Parathyroid adenoma (tissue), 2 donors: Measurements from ENCODE around the gene ITIH5.

ENCODE experiments used
- H2AFZ ChIP-seq: fragments of 300-600 bp; sonication (generic); one replicate; pipeline ENCODE4 v1.7.0; 2017; ENCODE audit warnings: antibody characterized with exemption, mild to moderate bottlenecking
- H3K27ac ChIP-seq: fragments of 300-600 bp; sonication (generic); one replicate; pipeline ENCODE4 v1.7.0; 2017
- H3K27me3 ChIP-seq: fragments of 300-600 bp; sonication (generic); one replicate; pipeline ENCODE4 v1.7.0; 2017; ENCODE audit warnings: low read length; ENCODE audit not compliant: control insufficient read depth, insufficient read depth
- H3K36me3 ChIP-seq: fragments of 300-600 bp; sonication (generic); one replicate; pipeline ENCODE4 v1.7.0; 2017; ENCODE audit warnings: low read length; ENCODE audit not compliant: control insufficient read depth, insufficient read depth
- H3K4me1 ChIP-seq: fragments of 300-600 bp; sonication (generic); one replicate; pipeline ENCODE4 v1.7.0; 2017; ENCODE audit warnings: control low read depth
- H3K4me2 ChIP-seq: fragments of 300-600 bp; sonication (generic); one replicate; pipeline ENCODE4 v1.7.0; 2017; ENCODE audit warnings: low read length
- H3K4me3 ChIP-seq: fragments of 300-600 bp; sonication (generic); one replicate; pipeline ENCODE4 v1.7.0; 2017; ENCODE audit warnings: low read depth, low read length
- H3K79me2 ChIP-seq: fragments of 300-600 bp; sonication (generic); one replicate; pipeline ENCODE4 v1.7.0; 2017; ENCODE audit warnings: control low read depth
- H3K9ac ChIP-seq: fragments of 300-600 bp; sonication (generic); one replicate; pipeline ENCODE4 v1.7.0; 2017; ENCODE audit warnings: mild to moderate bottlenecking
- H3K9me3 ChIP-seq: fragments of 300-600 bp; sonication (generic); one replicate; pipeline ENCODE4 v1.7.0; 2017; ENCODE audit warnings: low read length; ENCODE audit not compliant: control insufficient read depth
- CTCF ChIP-seq: fragments of 300-600 bp; sonication (generic); IDR thresholded peaks from one replicate; pipeline ENCODE4 v1.7.0; 2017; ENCODE audit warnings: antibody characterized with exemption, mild to moderate bottlenecking
- donor health status: primary hyperparathyroidism.

ITIH5 gene

GRCh38 chr10:7635408-7636125, 31.2 kb downstream of the ITIH5 start:
- Histone ChIP-seq H3K9ac (no peak overlapping the region), H3K27ac (no peak overlapping the region)
- TF ChIP-seq CTCF, result no peak

DNA sequence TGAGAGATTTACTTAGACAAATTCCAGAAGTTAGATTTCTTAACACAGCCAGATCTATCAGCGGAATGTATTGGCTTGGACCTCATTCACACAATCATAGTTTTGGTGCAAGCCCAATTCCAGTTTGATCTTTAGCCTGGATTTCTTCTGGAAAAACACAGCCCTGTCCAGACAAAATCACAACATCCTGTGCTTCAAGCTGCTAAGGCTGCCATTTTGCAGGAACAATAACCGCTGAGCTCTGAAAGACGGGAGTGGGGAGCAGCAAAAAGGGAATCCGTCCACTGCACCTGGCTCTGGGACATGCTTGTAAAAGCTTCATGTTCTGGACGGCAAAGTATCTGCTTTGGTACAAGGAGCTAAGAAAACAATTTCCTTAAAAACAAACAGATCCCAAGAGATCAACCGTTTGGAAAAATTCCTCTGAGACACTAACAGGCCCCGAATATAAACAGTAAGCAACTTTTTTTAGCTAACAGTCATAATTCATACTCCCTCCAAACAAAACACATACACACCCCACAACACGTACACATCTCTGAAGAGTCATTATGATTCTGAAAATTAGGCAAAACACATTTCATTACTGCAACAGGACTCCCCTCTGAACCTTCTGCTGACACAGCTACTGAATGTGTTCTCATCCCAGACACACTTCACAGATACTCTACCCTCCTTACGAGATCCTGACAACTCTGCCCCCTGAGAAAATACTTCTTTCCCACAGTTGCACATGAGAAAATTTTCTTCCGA, 32.4 kb downstream of the ITIH5 start:
- Histone ChIP-seq H3K79me2 (no peaks in the 10 kb centered on the region), H3K27me3 (no peaks in the 10 kb centered on the region), H3K4me3 (no peak overlapping the region), H3K9me3 (no peaks in the 10 kb centered on the region), H2AFZ (no peak overlapping the region), H3K36me3 (no peaks in the 10 kb centered on the region), H3K4me2 (no peak overlapping the region), H3K4me1 (no peaks in the 10 kb centered on the region), H3K9ac (no peak overlapping the region), H3K27ac (no peak overlapping the region)
- no peak for TF ChIP-seq CTCF

More at GRCh38 chr10:7635408-7636125, 31.2 kb downstream of the ITIH5 start:
- Histone ChIP-seq H2AFZ (no peak overlapping the region), H3K36me3 (no peaks in the 10 kb centered on the region), H3K9me3 (no peaks in the 10 kb centered on the region), H3K4me2 (no peak overlapping the region), H3K27me3 (no peaks in the 10 kb centered on the region), H3K4me3 (no peak overlapping the region), H3K79me2 (no peaks in the 10 kb centered on the region), H3K4me1 (no peaks in the 10 kb centered on the region)

GRCh38 chr10:7626283-7626682, 40.5 kb downstream of the ITIH5 start:
- no peaks in the 10 kb centered on the region for H3K27me3 ChIP-seq
- H3K9ac ChIP-seq, result no peak overlapping the region
- H3K27ac ChIP-seq, result no peak overlapping the region
- no peak overlapping the region for H3K4me3 ChIP-seq
- no peak overlapping the region for H2AFZ ChIP-seq
- H3K79me2 ChIP-seq, result no peaks in the 10 kb centered on the region
- no peaks in the 10 kb centered on the region for H3K36me3 ChIP-seq
- TF ChIP-seq CTCF, result no peak
- no peaks in the 10 kb centered on the region for H3K4me1 ChIP-seq
- no peaks in the 10 kb centered on the region for H3K9me3 ChIP-seq
- no peak overlapping the region for H3K4me2 ChIP-seq

GRCh38 chr10:7625836-7626235, 40.9 kb downstream of the ITIH5 start:
- no peaks in the 10 kb centered on the region for H3K79me2 ChIP-seq
- H3K36me3 ChIP-seq, result no peaks in the 10 kb centered on the region
- H3K4me1 ChIP-seq, result no peaks in the 10 kb centered on the region
- H3K4me2 ChIP-seq, result no peak overlapping the region
- no peak overlapping the region for H2AFZ ChIP-seq
- no peak overlapping the region for H3K9ac ChIP-seq
- no peak overlapping the region for H3K27ac ChIP-seq
- H3K9me3 ChIP-seq, result no peaks in the 10 kb centered on the region
- no peaks in the 10 kb centered on the region for H3K27me3 ChIP-seq
- no peak overlapping the region for H3K4me3 ChIP-seq
- no peak for TF ChIP-seq CTCF
